Pancreas (tissue), 10 donors: ENCODE results near the gene PITPNM3. TPM values are rescaled to one million over a fixed set of nuclear protein-coding genes. Genes with fewer than 3 reads are reported as not detected.

Experiments used
- ATAC-seq, 4 donors: fragments of 200-7000 bp; cut with Tn5 transposase; one replicate each; pipeline versions ENCODE4 v1.8.0 to v1.9.1; 2020; ENCODE audit warnings: mild to moderate bottlenecking in 4 of 4, moderate library complexity in 4 of 4
- DNase-seq, 6 donors: peaks; one replicate each; pipeline ENCODE4 v3.0.0-alpha.2; 2020
- FAIRE-seq: peaks from 2 replicates; lab custom pipeline; 2012; peaks lifted over from hg19 to GRCh38; lab: Jason Lieb, UNC
- H3K27ac ChIP-seq, 4 donors: fragments of 200-600 bp; sonication (generic); 1 replicate in 3 of 4; 2 replicates in 1 of 4; pipeline versions ENCODE4 v1.5.0 to v1.8.0; 2020
- H3K27me3 ChIP-seq, 4 donors: fragments of 200-600 bp; one replicate each; pipeline ENCODE4 v1.8.0; 2021
- H3K36me3 ChIP-seq, 3 donors: fragments of 200-600 bp; sonication (generic) in 1 of 3; one replicate each; pipeline versions ENCODE4 v1.5.0 to v1.8.0; 2020 to 2021
- H3K4me1 ChIP-seq, 3 donors: fragments of 200-600 bp; one replicate each; pipeline ENCODE4 v1.8.0; 2021
- H3K4me3 ChIP-seq, 4 donors: fragments of 200-600 bp; sonication (generic) in 2 of 4; one replicate each; pipeline versions ENCODE4 v1.5.0 to v1.8.0; 2020 to 2021
- H3K9me3 ChIP-seq, 4 donors: fragments of 200-600 bp; one replicate each; pipeline ENCODE4 v1.8.0; 2021
- WGBS, 2 donors: extraction: QIAGEN DNeasy Blood & Tissue Kit; methylation state at CpG; one replicate each; pipeline ENCODE4 v1.1.7; 2013; 5-methylcytosine and 5-hydroxymethylcytosine counted together
- intact Hi-C, 3 donors: fragments of 100-400 bp; cut with DNase I; formaldehyde crosslinking; loops; one replicate each; pipeline versions ENCODE4 v1.11.1 to v1.14.2; 2022
- polyA plus RNA-seq, 2 donors: library from polyadenylated mRNA; stranded (reverse); fragments of 200-250 nt; gene quantifications; one replicate each; pipeline ENCODE4 v1.2.3, GENCODE V29; 2013
- total RNA-seq, 6 donors: library from RNA; stranded (reverse); fragmentation: NEBNext Ultra II Directional in 4 of 6; extraction: Animal tissue kit (Norgen Biotek cat#: 25700) in 4 of 6; gene quantifications; one replicate each; pipeline versions ENCODE4 v1.2.1 to v1.2.4, GENCODE V29; 2021 to 2023
- TF ChIP-seq, protein P1 (sequence below), 4 donors: fragments of 200-600 bp; sonication (generic) in 3 of 4; IDR thresholded peaks; one replicate each; pipeline versions ENCODE4 v1.5.0 to v1.8.0; 2021; ENCODE audit warnings: antibody characterized with exemption in 4 of 4
- donor health status: healthy with polysubstance abuse.
- donor health status: DM: no; HTN: no; CAD: no; lungs with moderate emphysema.
- donor health status: DM: no; HTN: no; CAD: no.
- donor health status: control.
- donor health status: control.
- donor health status: Bipolar disorder and iron deficiency.
- donor health status: DM: yes; HTN: yes; CAD: no.
- donor health status: DM: no; HTN: no; CAD: no.
- donor health status: DM: no; HTN: no; CAD: no.
- donor health status: DM: yes; HTN: yes; CAD: no.

Gene PITPNM3
- total and polyA plus RNA-seq, 8 donors, result 0.67 to 5.1 (median 2.5) TPM

DNA sequence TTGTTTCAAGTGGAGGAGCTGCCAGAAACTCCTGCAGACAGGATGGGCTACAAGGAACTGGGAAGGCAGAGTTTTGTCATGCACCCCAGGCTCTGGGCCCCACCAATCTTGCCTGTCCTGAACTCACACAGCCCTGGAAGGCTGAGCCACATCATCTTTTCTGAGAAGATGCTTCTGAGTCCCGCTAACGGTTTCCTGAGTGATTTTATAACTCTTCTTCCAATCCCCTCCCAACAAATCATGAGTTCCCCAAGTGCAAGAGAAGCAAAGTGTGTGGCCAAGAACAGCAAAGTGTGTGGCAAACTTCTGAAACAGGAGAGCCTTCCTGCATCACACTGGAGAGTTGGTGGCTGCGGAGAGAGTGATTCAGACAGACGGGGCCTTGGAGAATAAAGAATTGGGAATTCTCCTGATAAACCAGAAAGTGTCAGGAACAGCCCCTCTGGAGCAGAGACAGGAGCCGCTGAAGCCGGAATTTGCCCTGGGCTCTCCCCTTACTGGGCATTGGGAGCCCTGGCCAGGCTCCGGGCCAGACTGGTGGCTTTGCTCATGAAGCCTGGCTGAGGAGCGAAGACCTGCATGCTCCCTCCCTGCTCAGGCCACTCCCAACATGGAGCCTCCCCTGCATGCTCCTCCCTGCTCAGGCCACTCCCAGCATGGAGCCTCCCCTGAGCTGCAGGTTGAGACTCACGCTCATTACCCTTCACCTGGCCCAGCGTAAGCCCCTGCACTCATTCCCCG is 47.2 kb downstream of the PITPNM3 start:
- intact Hi-C loops, result no loop called here
- no peaks in the 10 kb centered on the region for H3K4me1 ChIP-seq
- H3K27me3 ChIP-seq, result no peaks in the 10 kb centered on the region
- H3K9me3 ChIP-seq, result no peaks in the 10 kb centered on the region
- ATAC-seq (peak in 3 of 4 donors; percentile 56 to 79 (median 74)), DNase-seq (peak in 2 of 6 donors; percentile 24 to 34), FAIRE-seq (no peak)
- no peak overlapping the region for H3K4me3 ChIP-seq
- H3K36me3 ChIP-seq, result no peaks in the 10 kb centered on the region
- WGBS, 2 donors, result 71 to 73% methylated on average over 11 of the region's 11 CpGs
- TF ChIP-seq, protein P1, sequence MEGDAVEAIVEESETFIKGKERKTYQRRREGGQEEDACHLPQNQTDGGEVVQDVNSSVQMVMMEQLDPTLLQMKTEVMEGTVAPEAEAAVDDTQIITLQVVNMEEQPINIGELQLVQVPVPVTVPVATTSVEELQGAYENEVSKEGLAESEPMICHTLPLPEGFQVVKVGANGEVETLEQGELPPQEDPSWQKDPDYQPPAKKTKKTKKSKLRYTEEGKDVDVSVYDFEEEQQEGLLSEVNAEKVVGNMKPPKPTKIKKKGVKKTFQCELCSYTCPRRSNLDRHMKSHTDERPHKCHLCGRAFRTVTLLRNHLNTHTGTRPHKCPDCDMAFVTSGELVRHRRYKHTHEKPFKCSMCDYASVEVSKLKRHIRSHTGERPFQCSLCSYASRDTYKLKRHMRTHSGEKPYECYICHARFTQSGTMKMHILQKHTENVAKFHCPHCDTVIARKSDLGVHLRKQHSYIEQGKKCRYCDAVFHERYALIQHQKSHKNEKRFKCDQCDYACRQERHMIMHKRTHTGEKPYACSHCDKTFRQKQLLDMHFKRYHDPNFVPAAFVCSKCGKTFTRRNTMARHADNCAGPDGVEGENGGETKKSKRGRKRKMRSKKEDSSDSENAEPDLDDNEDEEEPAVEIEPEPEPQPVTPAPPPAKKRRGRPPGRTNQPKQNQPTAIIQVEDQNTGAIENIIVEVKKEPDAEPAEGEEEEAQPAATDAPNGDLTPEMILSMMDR (IDR thresholded peaks at IDR 0.05), result no peak
- H3K27ac ChIP-seq, result no peak overlapping the region

DNA sequence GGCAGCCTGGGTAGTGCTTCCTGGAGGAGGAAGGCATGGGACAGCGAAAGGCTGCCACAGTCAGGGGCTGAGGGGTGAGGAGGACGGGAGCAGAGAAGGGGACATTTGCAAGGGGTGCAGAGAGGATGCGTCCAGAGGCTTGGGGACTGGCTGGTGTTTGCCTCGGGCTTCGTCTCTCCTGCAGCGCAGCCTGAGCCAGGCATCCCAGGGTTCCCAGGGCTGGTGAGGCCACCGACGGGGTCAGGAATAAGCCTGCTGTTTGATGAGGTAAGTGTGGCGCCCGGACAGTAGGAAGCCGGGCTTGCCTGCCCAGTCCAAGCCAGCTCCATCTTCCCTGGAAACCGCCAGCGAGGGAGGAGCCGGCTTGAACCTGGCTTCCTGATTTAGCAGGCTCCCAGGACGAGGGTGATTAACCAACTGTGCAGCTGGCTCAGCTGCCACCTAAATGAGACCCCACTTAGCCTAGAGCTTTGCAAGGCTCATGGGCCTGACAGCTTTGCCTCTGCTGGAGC is 47.8 kb downstream of the PITPNM3 start:
- Histone ChIP-seq H3K36me3 (no peaks in the 10 kb centered on the region), H3K4me1 (no peaks in the 10 kb centered on the region), H3K27me3 (no peaks in the 10 kb centered on the region), H3K4me3 (no peak overlapping the region), H3K9me3 (no peaks in the 10 kb centered on the region), H3K27ac (no peak overlapping the region)
- WGBS, 2 donors, result 68 to 82% methylated on average over 15 of the region's 15 CpGs
- no peak for FAIRE-seq
- DNase-seq, result peak in 1 of 6 donors; percentile 41
- no peak for ATAC-seq
- intact Hi-C loops, result no loop called here
- TF ChIP-seq, protein P1 (IDR thresholded peaks at IDR 0.05), result no peak

DNA sequence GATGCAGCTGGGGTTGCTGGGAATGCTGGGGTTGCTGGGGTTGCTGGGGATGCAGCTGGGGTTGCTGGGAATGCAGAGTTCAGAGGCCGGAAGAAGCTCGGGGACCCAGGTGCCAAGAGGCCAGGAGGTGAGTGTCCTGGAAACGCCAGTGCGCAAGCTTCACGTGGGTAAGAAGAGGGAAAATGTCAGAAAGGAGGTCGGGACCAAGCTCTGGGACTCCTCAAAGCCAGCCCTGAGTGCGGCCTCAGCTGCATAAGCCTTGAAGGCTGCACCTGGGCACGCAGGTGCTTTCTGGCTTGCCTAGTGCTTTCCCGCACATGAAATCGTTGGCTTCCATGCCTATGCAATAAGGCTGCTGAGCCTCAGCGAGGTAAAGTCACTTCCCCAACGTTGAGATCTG is 48.3 kb downstream of the PITPNM3 start:
- Histone ChIP-seq H3K4me1 (no peaks in the 10 kb centered on the region), H3K4me3 (no peak overlapping the region), H3K9me3 (no peaks in the 10 kb centered on the region), H3K27ac (no peak overlapping the region), H3K36me3 (no peaks in the 10 kb centered on the region), H3K27me3 (no peaks in the 10 kb centered on the region)
- intact Hi-C loops, result no loop called here
- 69 to 78% methylated on average over 12 of the region's 12 CpGs for WGBS, 2 donors
- DNase-seq, result peak in 1 of 6 donors; percentile 28
- ATAC-seq, result no peak
- no peak for FAIRE-seq
- TF ChIP-seq, protein P1 (IDR thresholded peaks at IDR 0.05), result no peak

DNA sequence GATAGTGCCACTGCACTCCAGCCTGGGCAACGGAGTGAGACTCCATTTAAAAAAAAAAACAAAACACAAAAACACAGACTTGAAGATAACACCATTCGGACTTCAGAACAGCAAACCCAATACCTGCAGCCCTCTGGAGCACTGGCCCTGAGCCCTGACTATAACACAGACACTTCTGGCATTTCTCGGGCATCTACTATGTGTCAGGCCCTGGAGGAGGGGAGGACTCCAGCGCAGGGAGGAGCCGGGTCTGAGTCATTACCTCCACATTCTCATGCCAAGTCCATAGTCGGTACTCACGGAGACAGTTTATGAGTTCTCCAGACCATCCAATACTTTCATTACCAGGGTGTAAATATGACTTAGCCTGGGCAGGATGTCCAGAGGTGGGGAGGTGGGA is 48.8 kb downstream of the PITPNM3 start:
- WGBS, 2 donors, result 72 to 89% methylated on average over 7 of the region's 7 CpGs
- Histone ChIP-seq H3K27me3 (no peaks in the 10 kb centered on the region), H3K4me3 (no peak overlapping the region), H3K27ac (no peak overlapping the region), H3K4me1 (no peaks in the 10 kb centered on the region), H3K36me3 (no peaks in the 10 kb centered on the region), H3K9me3 (no peaks in the 10 kb centered on the region)
- TF ChIP-seq, protein P1 (IDR thresholded peaks at IDR 0.05), result no peak
- FAIRE-seq (no peak), DNase-seq (peak in 1 of 6 donors; percentile 25), ATAC-seq (peak in 3 of 4 donors; percentile 42 to 64 (median 44))
- intact Hi-C loops, result no loop called here
